DND-41 (cell line): ENCODE results near the gene RASGEF1C.

Experiments
- ATAC-seq: fragments of 200-7000 bp; cut with Tn5 transposase; 3 replicates; pipeline ENCODE4 v1.9.1; 2021; ENCODE audit warnings: low read depth; ENCODE audit not compliant: insufficient read depth
- DNase-seq: peaks from one replicate; pipeline ENCODE4 v3.0.0-alpha.2; 2020
- H2AFZ ChIP-seq: 2 replicates; pipeline ENCODE4 v1.6.0; 2012; ENCODE audit warnings: low read depth, low read length
- H3K27ac ChIP-seq: 2 replicates; pipeline ENCODE4 v1.5.1; 2012; ENCODE audit warnings: low read length, inconsistent platforms
- H3K27me3 ChIP-seq: fragments of 200-600 bp; sonication (generic); 2 replicates; pipeline ENCODE4 v1.6.0; 2012; ENCODE audit warnings: low read length, mild to moderate bottlenecking, inconsistent platforms; ENCODE audit not compliant: insufficient read depth, poor library complexity
- H3K36me3 ChIP-seq: 2 replicates; pipeline ENCODE4 v1.5.1; 2012; ENCODE audit warnings: low read length, inconsistent platforms; ENCODE audit not compliant: insufficient read depth
- H3K4me1 ChIP-seq: 2 replicates; pipeline ENCODE4 v1.5.1; 2012; ENCODE audit warnings: mild to moderate bottlenecking, low read length; ENCODE audit not compliant: insufficient read depth
- H3K4me2 ChIP-seq: 2 replicates; pipeline ENCODE4 v1.6.0; 2012; ENCODE audit warnings: mild to moderate bottlenecking, moderate library complexity, low read length, inconsistent platforms; ENCODE audit not compliant: insufficient read depth
- H3K4me3 ChIP-seq, 2 experiments: fragments of 200-600 bp in 1 of 2; shearing (Covaris generic) in 1 of 2; 2 replicates each; pipeline ENCODE4 v1.5.1; 2012 to 2016; ENCODE audit warnings: inconsistent platforms in 2 of 2, low read length in 2 of 2, mild to moderate bottlenecking in 2 of 2, low read depth in 1 of 2, moderate library complexity in 1 of 2
- H3K79me2 ChIP-seq: 2 replicates; pipeline ENCODE4 v1.6.0; 2012; ENCODE audit warnings: low read length, inconsistent platforms; ENCODE audit not compliant: insufficient read depth
- H3K9ac ChIP-seq: 2 replicates; pipeline ENCODE4 v1.6.0; 2012; ENCODE audit warnings: low read depth, mild to moderate bottlenecking, inconsistent platforms, low read length, moderate library complexity
- H3K9me3 ChIP-seq: 2 replicates; pipeline ENCODE4 v1.5.1; 2012; ENCODE audit warnings: low read length, moderate library complexity, mild to moderate bottlenecking, inconsistent platforms; ENCODE audit not compliant: insufficient read depth, severe bottlenecking
- H4K20me1 ChIP-seq: 2 replicates; pipeline ENCODE4 v1.6.0; 2012; ENCODE audit warnings: low read length; ENCODE audit not compliant: insufficient read depth
- EZH2 ChIP-seq: IDR thresholded peaks from 3 replicates; pipeline ENCODE4 v1.6.1; 2012; ENCODE audit warnings: borderline replicate concordance, low read depth, mild to moderate bottlenecking, moderate library complexity, low read length, inconsistent platforms; ENCODE audit not compliant: severe bottlenecking
- TF ChIP-seq, protein P1 (sequence below): IDR thresholded peaks from 2 replicates; pipeline ENCODE4 v1.5.1; 2012; ENCODE audit warnings: borderline replicate concordance, low read length, moderate library complexity, mild to moderate bottlenecking; ENCODE audit not compliant: poor library complexity, severe bottlenecking; ENCODE audit errors: extremely low read depth

Gene RASGEF1C

DNA sequence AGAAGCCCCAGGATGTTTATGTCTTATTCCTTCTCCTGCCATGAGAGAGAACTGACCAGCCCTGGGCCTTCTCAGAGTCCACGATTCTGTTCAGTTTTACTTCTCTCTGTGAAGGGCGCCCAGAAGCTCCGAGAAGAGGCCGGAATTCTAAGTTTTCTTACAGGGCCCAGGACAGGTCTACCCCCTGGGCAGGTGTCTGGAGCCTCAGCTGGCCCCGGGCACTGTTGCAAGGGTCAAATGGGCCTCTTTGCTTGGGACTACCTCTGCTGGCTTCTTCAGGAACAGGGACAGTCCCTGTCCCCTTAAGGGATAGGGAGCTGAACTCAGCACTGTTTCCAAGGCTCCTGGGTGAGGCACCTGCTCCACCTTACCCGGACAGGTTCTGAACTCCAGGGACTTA is 55.0 kb downstream of the RASGEF1C start:
- H2AFZ ChIP-seq, result no peak overlapping the region
- H3K4me1 ChIP-seq, result no peaks in the 10 kb centered on the region
- H3K4me3 ChIP-seq, result no peak overlapping the region
- H3K27ac ChIP-seq, result no peak overlapping the region
- no peaks in the 10 kb centered on the region for H3K79me2 ChIP-seq
- H3K4me2 ChIP-seq, result no peak overlapping the region
- ATAC-seq (no peak), DNase-seq (no peak)
- no peak for TF ChIP-seq EZH2
- TF ChIP-seq, protein P1, sequence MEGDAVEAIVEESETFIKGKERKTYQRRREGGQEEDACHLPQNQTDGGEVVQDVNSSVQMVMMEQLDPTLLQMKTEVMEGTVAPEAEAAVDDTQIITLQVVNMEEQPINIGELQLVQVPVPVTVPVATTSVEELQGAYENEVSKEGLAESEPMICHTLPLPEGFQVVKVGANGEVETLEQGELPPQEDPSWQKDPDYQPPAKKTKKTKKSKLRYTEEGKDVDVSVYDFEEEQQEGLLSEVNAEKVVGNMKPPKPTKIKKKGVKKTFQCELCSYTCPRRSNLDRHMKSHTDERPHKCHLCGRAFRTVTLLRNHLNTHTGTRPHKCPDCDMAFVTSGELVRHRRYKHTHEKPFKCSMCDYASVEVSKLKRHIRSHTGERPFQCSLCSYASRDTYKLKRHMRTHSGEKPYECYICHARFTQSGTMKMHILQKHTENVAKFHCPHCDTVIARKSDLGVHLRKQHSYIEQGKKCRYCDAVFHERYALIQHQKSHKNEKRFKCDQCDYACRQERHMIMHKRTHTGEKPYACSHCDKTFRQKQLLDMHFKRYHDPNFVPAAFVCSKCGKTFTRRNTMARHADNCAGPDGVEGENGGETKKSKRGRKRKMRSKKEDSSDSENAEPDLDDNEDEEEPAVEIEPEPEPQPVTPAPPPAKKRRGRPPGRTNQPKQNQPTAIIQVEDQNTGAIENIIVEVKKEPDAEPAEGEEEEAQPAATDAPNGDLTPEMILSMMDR, result no peak
- H3K36me3 ChIP-seq, result no peaks in the 10 kb centered on the region
- peaks cover 5% of the 10 kb centered on the region for H3K27me3 ChIP-seq
- H3K9ac ChIP-seq, result no peak overlapping the region
- no peaks in the 10 kb centered on the region for H3K9me3 ChIP-seq
- H4K20me1 ChIP-seq, result no peaks in the 10 kb centered on the region

DNA sequence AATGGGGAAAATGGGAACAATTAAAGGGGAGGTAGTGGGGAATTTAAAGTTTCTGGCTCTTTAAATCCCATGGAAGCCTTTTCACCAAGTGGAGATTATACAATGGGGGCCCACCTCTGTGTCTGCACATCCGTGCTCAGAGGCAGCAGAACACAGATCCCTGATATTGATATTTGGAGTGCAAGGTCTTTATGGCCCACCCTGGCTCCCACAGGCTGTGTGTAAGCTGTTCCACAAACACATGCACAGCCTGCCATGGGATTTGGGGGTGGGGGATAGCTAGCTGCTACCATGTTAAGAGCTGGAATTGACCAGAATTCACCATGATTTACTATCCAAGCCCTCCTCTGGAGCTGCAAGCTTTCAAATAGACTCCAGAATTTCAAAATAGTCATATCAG is 55.9 kb downstream of the RASGEF1C start:
- Histone ChIP-seq H3K27ac (no peak overlapping the region), H3K36me3 (no peaks in the 10 kb centered on the region), H4K20me1 (no peaks in the 10 kb centered on the region), H3K4me1 (no peaks in the 10 kb centered on the region), H3K9me3 (no peaks in the 10 kb centered on the region), H3K4me3 (no peak overlapping the region), H2AFZ (no peak overlapping the region), H3K4me2 (no peak overlapping the region), H3K9ac (no peak overlapping the region), H3K79me2 (no peaks in the 10 kb centered on the region), H3K27me3 (peaks cover 5% of the 10 kb centered on the region)
- ATAC-seq (no peak), DNase-seq (no peak)
- no peak for TF ChIP-seq EZH2
- TF ChIP-seq, protein P1, result no peak

DNA sequence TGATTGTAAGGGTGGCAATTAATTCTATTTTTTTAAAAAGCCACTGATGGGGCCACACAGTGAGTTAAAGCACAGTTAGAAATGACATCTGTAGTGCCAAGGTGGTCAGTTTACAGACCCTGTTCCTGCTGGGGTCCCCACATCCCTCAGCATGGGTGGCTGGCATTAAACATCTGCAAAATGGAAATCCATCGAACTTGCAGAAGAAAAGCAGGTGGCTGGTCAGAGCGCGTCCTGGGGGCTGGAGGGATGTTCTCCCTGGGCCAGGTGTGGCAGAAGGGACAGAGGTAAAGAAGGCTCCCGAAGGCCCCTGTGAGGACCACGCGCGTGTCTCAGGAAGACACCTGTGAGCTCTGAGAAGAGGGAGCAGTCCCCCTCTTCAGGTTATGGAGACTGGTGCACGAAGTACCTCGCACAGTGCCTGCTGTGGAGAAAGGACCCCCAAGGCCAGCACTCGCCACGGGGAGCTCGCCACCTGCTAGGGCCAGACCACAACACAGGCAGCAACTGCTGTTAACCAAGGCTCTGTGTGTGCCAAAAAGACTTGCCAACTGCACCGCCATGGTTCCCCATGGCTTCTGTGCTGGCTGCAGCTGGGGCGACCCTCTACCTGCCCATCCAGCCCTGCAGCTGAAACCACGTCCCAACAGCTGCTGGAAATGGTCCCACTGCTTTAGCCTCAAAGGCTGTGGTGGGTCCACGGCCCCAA is 65.2 kb downstream of the RASGEF1C start:
- H3K9ac ChIP-seq, result no peak overlapping the region
- no peak overlapping the region for H3K4me3 ChIP-seq
- H3K4me1 ChIP-seq, result no peaks in the 10 kb centered on the region
- H3K36me3 ChIP-seq, result no peaks in the 10 kb centered on the region
- H3K27me3 ChIP-seq, result no peaks in the 10 kb centered on the region
- ATAC-seq (no peak), DNase-seq (no peak)
- H3K4me2 ChIP-seq, result no peak overlapping the region
- no peaks in the 10 kb centered on the region for H3K9me3 ChIP-seq
- H2AFZ ChIP-seq, result no peak overlapping the region
- no peak for TF ChIP-seq EZH2
- TF ChIP-seq, protein P1, result no peak
- H3K79me2 ChIP-seq, result no peaks in the 10 kb centered on the region
- H4K20me1 ChIP-seq, result 0 out of 2 replicates have a peak, but pooled peaks cover under 1% of the 10 kb centered on the region
- H3K27ac ChIP-seq, result no peak overlapping the region
